Colonic mucosa (tissue), 4 donors: ENCODE measurements around the gene MOGAT2. TPM values are rescaled to one million over a fixed set of nuclear protein-coding genes. Genes with fewer than 3 reads are reported as not detected.
A peak's percentile ranks its signal among the peaks of the same experiment; 100 is the strongest.

Experiments used
- DNase-seq: peaks from one replicate; pipeline ENCODE4 v3.0.0-alpha.2; 2020
- H3K27ac ChIP-seq: fragments of 200-600 bp; one replicate; pipeline ENCODE4 v1.8.0; 2021
- H3K27me3 ChIP-seq: fragments of 200-600 bp; one replicate; pipeline ENCODE4 v1.8.0; 2021
- H3K36me3 ChIP-seq: fragments of 200-600 bp; one replicate; pipeline ENCODE4 v1.8.0; 2021
- H3K4me1 ChIP-seq: fragments of 200-600 bp; one replicate; pipeline ENCODE4 v1.8.0; 2021; ENCODE audit warnings: mild to moderate bottlenecking
- H3K4me3 ChIP-seq: fragments of 200-600 bp; one replicate; pipeline ENCODE4 v1.8.0; 2021
- H3K9ac ChIP-seq, 2 donors: one replicate each; pipeline ENCODE4 v1.7.0; 2013; ENCODE audit warnings: control low read depth in 2 of 2, low read depth in 2 of 2, low read length in 2 of 2
- H3K9me3 ChIP-seq: fragments of 200-600 bp; one replicate; pipeline ENCODE4 v1.8.0; 2021
- CTCF ChIP-seq: fragments of 200-600 bp; IDR thresholded peaks from one replicate; pipeline ENCODE4 v1.8.0; 2022; ENCODE audit warnings: antibody characterized with exemption, mild to moderate bottlenecking
- intact Hi-C: fragments of 100-400 bp; cut with DNase I; formaldehyde crosslinking; loops from one replicate; pipeline ENCODE4 v1.14.1; 2022
- total RNA-seq, 2 donors: library from RNA; stranded (reverse); fragmentation: NEBNext Ultra II Directional in 1 of 2; extraction: Animal tissue kit (Norgen Biotek cat#: 25700) in 1 of 2; gene quantifications; one replicate each; pipeline ENCODE4 v1.2.1, GENCODE V29; 2021
- donor health status: healthy.
- donor health status: DM: no; HTN: no; CAD: no.
- donor health status: DM: no; HTN: no; CAD: no.

MOGAT2 gene
- total RNA-seq, 2 donors from 2014 or later: 168 to 211 TPM

GRCh38 chr11:75731095-75731494 lies 13.5 kb downstream of the MOGAT2 start:
- H3K27me3 ChIP-seq: no peaks in the 10 kb centered on the region
- peaks cover 13% of the 10 kb centered on the region for H3K36me3 ChIP-seq

GRCh38 chr11:75733071-75733430 lies 15.4 kb downstream of the MOGAT2 start:
- intact Hi-C loops: loop anchor here (10.0 kb wide), 1 partner anchor 52 kb away; no protein-coding TSS in a partner anchor
- Histone ChIP-seq H3K36me3 (peaks cover 6% of the 10 kb centered on the region), H3K27ac (peak overlapping the region; percentile 16), H3K4me1 (peaks cover 8% of the 10 kb centered on the region), H3K4me3 (no peak overlapping the region), H3K9me3 (no peaks in the 10 kb centered on the region), H3K27me3 (no peaks in the 10 kb centered on the region), H3K9ac (no peak overlapping the region)
- DNase-seq: no peak
- TF ChIP-seq CTCF: no peak

More at GRCh38 chr11:75731095-75731494, 13.5 kb downstream of the MOGAT2 start:
- Histone ChIP-seq H3K9me3 (no peaks in the 10 kb centered on the region), H3K27ac (no peak overlapping the region), H3K4me1 (peaks cover 8% of the 10 kb centered on the region), H3K4me3 (no peak overlapping the region), H3K9ac (no peak overlapping the region)
- DNase-seq: no peak
- intact Hi-C loops: loop anchor here (10.0 kb wide), 1 partner anchor 54 kb away; no protein-coding TSS in a partner anchor
- TF ChIP-seq CTCF: no peak

GRCh38 chr11:75733431-75734107 lies 15.9 kb downstream of the MOGAT2 start:
- Histone ChIP-seq H3K27ac (peak overlapping the region; percentile 53), H3K4me1 (peaks cover 8% of the 10 kb centered on the region)
- DNase-seq: no peak

GRCh38 chr11:75734491-75735180 lies 17.0 kb downstream of the MOGAT2 start:
- intact Hi-C loops: loop anchor here (10.0 kb wide), 1 partner anchor 50 kb away; no protein-coding TSS in a partner anchor
- H3K4me1 ChIP-seq: peaks cover 8% of the 10 kb centered on the region
- peak overlapping the region in 1 of 2 donors; percentile 14 for H3K9ac ChIP-seq
- peak; percentile 69 for DNase-seq
- H3K4me3 ChIP-seq: no peak overlapping the region
- H3K27ac ChIP-seq: peak overlapping the region; percentile 53
- no peaks in the 10 kb centered on the region for H3K9me3 ChIP-seq
- no peaks in the 10 kb centered on the region for H3K27me3 ChIP-seq
- no peak for TF ChIP-seq CTCF
- H3K36me3 ChIP-seq: no peaks in the 10 kb centered on the region

More at GRCh38 chr11:75733431-75734107, 15.9 kb downstream of the MOGAT2 start:
- intact Hi-C loops: loop anchor here (10.0 kb wide), 1 partner anchor 51 kb away; no protein-coding TSS in a partner anchor
- TF ChIP-seq CTCF: no peak
- Histone ChIP-seq H3K27me3 (no peaks in the 10 kb centered on the region), H3K36me3 (peaks cover under 1% of the 10 kb centered on the region), H3K9me3 (no peaks in the 10 kb centered on the region), H3K4me3 (no peak overlapping the region), H3K9ac (no peak overlapping the region)

GRCh38 chr11:75735181-75735845 lies 17.7 kb downstream of the MOGAT2 start:
- peaks cover 8% of the 10 kb centered on the region for H3K4me1 ChIP-seq
- intact Hi-C loops: loop anchor here (10.0 kb wide), 1 partner anchor 49 kb away; no protein-coding TSS in a partner anchor
- no peak overlapping the region for H3K4me3 ChIP-seq
- no peak overlapping the region for H3K9ac ChIP-seq
- H3K27me3 ChIP-seq: no peaks in the 10 kb centered on the region
- H3K9me3 ChIP-seq: no peaks in the 10 kb centered on the region
- peak overlapping the region; percentile 53 for H3K27ac ChIP-seq
- no peak for DNase-seq
- H3K36me3 ChIP-seq: no peaks in the 10 kb centered on the region
- no peak for TF ChIP-seq CTCF
